KOPT-K1 (cell line): ENCODE data around the gene NMNAT3.

Source experiments
- H3K27ac ChIP-seq: fragments of 200-600 bp; sonication (generic); 2 replicates; pipeline ENCODE4 v1.5.1; 2016; ENCODE audit warnings: antibody characterized with exemption, mild to moderate bottlenecking, low read depth, low read length; ENCODE audit not compliant: poor library complexity, severe bottlenecking
- H3K36me3 ChIP-seq: fragments of 200-600 bp; sonication (generic); 2 replicates; pipeline ENCODE4 v1.5.1; 2017; ENCODE audit warnings: antibody characterized with exemption, mild to moderate bottlenecking, low read length, moderate library complexity; ENCODE audit not compliant: insufficient read depth
- H3K9me3 ChIP-seq: fragments of 200-600 bp; sonication (generic); 2 replicates; pipeline ENCODE4 v1.5.1; 2017; ENCODE audit warnings: antibody characterized with exemption, low read length, mild to moderate bottlenecking; ENCODE audit not compliant: insufficient read depth, poor library complexity, severe bottlenecking

The NMNAT3 gene

DNA sequence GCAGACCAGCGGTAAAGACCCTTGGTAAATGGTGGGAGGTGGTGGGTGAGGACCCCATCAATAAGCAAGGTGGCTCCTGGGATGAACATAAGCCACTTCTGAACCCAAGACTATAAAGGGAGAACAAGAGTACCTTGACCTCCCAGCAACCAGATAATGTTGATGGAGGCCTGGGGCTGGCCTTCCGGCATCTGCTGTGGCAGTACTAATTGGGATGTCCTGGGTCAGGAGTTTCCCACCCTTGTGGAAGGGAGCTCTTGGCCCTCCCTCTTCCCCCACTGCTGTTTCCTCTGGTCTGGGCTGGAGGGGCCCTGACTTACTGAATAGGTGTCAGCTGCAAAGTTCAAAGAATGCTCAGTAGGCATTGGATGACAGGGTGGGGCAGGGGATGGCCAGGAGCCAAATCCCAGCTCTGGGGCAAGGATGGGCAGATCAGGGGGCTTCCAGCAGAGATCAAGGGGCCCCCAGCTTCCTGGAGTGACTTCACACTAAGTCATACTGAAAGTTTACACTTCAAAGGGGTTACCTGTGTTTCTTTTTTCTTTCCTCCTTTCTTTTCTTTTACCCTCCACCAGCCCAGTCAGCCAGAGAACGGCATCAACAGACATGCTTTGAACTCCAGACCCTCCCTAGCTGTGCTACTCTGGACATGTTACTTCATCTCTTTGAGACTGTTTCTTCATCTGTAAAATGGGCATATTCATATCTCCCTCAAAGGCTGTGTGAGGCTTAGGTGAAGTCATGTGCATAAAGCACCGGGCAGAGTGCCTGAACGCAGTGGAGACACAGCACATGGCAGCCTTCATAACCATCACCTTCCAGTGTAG is 139.8 kb downstream of the NMNAT3 start:
- no peaks in the 10 kb centered on the region for H3K9me3 ChIP-seq
- no peaks in the 10 kb centered on the region for H3K36me3 ChIP-seq
- no peak overlapping the region for H3K27ac ChIP-seq

DNA sequence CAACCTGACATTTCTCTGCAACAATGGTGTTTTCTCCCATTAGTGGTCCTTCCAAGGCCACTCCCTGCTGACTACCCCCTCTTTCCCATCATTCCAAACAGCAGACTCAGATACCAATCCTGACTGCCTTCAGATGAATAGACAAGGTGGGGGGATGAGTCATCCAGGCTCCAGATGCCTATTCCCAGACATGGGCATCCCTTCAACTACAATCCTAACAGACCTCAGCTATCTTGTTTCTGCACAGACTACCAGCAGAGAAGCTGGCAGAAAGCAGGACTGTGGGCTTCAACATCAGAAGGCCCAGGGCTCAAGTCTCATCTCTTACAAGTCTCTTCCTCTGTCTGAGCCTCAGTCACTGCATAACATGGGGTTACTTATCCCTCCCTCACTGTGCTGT is 140.4 kb downstream of the NMNAT3 start:
- Histone ChIP-seq H3K27ac (no peak overlapping the region), H3K9me3 (no peaks in the 10 kb centered on the region), H3K36me3 (no peaks in the 10 kb centered on the region)

GRCh38 chr3:139534992-139535879 is 142.5 kb downstream of the NMNAT3 start:
- no peaks in the 10 kb centered on the region for H3K36me3 ChIP-seq
- no peak overlapping the region for H3K27ac ChIP-seq
- no peaks in the 10 kb centered on the region for H3K9me3 ChIP-seq

GRCh38 chr3:139534455-139534812 is 143.3 kb downstream of the NMNAT3 start:
- no peaks in the 10 kb centered on the region for H3K36me3 ChIP-seq
- H3K27ac ChIP-seq: no peak overlapping the region
- no peaks in the 10 kb centered on the region for H3K9me3 ChIP-seq

DNA sequence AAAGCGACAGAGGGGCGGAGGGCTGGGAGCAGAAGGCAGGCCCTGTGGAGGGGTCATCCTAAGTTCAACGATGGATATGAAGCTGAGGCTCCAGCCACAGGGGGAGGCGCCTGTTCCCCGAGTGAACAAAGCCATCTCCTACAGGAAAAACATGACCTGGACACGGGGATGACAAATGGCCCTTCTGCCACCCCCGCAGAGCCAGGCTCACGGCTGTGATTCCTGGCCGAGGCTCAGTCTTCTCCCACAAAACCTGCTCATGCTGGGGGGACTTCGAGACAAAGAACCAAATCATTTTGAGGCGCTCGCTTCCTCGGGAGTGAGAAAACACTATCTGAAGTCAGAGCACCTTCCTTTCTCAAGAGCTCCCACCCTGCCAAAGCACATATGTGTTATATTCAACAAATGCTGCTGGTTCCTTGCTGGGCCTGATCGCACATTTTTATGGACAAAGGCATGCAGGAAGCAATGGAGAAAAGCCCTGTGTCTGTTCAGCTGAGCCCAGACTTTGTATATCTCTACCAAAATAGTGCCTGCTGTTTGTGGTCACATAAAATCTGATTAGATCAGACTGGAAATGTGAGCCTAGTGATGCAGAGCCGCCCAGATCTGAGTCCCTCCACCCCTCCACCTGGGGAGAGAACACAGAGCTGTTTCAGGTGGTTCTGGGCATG is 143.9 kb downstream of the NMNAT3 start:
- Histone ChIP-seq H3K27ac (no peak overlapping the region), H3K36me3 (no peaks in the 10 kb centered on the region), H3K9me3 (no peaks in the 10 kb centered on the region)

DNA sequence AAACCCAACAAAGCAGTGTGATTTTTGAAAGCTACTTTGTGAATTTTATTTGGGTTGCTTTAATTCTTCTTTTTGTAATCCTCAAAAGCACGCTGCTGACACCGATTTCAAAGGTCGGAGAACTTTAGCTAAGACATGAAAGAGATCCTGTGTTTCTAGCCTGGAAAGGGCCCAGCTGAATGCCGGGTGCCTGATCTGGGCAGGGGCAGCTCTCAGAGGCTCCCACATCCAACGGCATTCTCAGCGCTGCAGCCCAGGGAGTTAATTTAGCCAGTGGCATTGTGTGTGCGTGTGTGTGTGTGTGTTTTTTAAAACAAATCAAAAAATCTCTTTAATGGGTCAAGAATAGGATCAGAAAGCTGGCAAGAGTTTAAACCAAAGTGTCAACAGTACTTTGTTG is 144.8 kb downstream of the NMNAT3 start:
- Histone ChIP-seq H3K9me3 (no peaks in the 10 kb centered on the region), H3K36me3 (no peaks in the 10 kb centered on the region), H3K27ac (no peak overlapping the region)

GRCh38 chr3:139530717-139531116 is 147.1 kb downstream of the NMNAT3 start:
- no peaks in the 10 kb centered on the region for H3K9me3 ChIP-seq
- no peak overlapping the region for H3K27ac ChIP-seq
- no peaks in the 10 kb centered on the region for H3K36me3 ChIP-seq

- H3K36me3 ChIP-seq: no peaks in the 10 kb centered on the region
- no peaks in the 10 kb centered on the region for H3K9me3 ChIP-seq
- H3K27ac ChIP-seq: no peak overlapping the region
These were observed 148.1 kb downstream of the NMNAT3 start for GRCh38 chr3:139529662-139530061.

GRCh38 chr3:139528924-139529323 is 148.8 kb downstream of the NMNAT3 start:
- no peaks in the 10 kb centered on the region for H3K9me3 ChIP-seq
- H3K36me3 ChIP-seq: no peaks in the 10 kb centered on the region
- H3K27ac ChIP-seq: no peak overlapping the region

DNA sequence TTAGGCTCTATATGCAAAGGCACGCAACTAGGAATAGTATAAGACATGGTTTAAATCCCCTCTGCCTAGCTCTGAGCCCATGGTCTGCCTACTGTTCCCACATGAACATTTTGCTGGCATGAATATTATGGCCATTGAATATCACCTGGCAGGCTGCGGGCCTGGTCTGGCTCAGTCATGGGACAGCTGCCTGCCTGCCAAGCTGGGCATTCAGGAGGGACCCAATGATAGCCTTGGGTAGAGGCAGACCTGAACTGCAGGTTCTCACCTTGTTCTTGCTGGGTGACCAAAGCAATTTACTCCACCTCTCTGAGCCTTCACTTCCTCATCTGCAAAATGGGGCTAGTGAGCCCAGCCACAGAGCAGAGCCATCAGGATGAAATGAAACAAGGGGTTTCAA is 149.5 kb downstream of the NMNAT3 start:
- H3K36me3 ChIP-seq: no peaks in the 10 kb centered on the region
- H3K9me3 ChIP-seq: no peaks in the 10 kb centered on the region
- H3K27ac ChIP-seq: no peak overlapping the region

- H3K36me3 ChIP-seq: no peaks in the 10 kb centered on the region
- H3K9me3 ChIP-seq: no peaks in the 10 kb centered on the region
- H3K27ac ChIP-seq: no peak overlapping the region
These were observed 150.5 kb downstream of the NMNAT3 start for GRCh38 chr3:139527265-139527664.

DNA sequence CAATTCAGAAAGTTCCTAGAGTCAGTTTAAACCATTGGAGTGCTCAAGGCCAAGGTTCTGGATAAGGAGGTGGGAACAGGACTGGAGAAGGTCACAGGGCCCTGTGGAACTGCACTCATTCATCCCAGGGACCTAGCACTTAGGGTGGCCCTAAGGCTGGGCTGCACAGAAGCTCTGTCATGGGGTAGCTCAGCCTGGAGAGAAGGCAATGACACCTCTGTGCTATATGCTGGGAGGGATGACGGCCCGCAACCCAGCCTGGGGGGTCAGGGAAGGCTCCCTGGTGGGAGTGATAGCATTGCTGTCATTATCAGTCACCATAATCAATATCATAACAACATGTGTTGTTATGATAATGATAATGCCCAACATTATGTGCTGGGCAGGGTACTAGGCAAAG is 151.6 kb downstream of the NMNAT3 start:
- Histone ChIP-seq H3K9me3 (no peaks in the 10 kb centered on the region), H3K27ac (no peak overlapping the region), H3K36me3 (no peaks in the 10 kb centered on the region)

DNA sequence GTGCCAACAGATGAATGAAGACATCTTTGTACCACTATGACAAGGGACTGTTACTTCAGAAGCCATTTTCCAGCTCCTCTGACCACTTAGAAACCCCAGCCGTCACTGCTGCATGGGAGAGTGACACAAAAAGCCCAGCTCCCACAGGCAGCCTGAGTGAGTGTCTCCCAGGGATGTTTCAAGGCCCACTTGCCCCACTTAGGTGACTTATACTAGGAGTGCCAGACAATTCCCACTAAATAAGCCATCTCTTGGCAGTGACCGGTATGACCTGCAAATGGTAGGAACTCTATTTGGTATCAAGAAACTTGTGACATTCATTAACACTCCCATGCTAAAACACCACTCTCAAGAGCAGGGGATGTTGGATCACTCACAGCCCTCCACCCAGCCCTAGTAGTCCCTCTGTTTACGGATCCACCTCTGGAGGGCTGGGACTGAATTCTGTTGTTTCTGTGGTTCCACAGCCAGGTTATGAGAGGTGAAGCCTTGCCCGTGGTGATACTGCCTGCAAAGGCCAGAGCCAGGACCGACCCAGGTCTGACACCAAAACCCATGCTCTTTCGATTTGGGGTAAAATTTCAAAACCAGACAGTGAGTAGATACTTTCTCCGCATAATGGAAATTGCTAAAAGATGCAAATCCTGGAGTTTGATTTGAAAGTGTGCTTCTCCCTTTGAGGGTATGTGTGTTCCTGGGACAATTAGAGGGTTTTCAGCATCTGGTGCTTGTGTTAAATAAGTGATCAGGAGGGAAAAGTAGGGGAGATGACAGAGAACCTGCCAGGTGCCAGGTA is 152.7 kb downstream of the NMNAT3 start:
- H3K36me3 ChIP-seq: no peaks in the 10 kb centered on the region
- no peaks in the 10 kb centered on the region for H3K9me3 ChIP-seq
- no peak overlapping the region for H3K27ac ChIP-seq

- Histone ChIP-seq H3K9me3 (no peaks in the 10 kb centered on the region), H3K36me3 (no peaks in the 10 kb centered on the region), H3K27ac (no peak overlapping the region)
These were observed 154.1 kb downstream of the NMNAT3 start for GRCh38 chr3:139523718-139524117.
